ENCODE measurements around the gene AUTS2.

Gene AUTS2

GRCh38 chr7:69599955-69600709 is 1.9 kb downstream of the AUTS2 start:
- DNase-seq (ENCODE audit: low spot score): no peak

GRCh38 chr7:69600710-69601519 is 2.6 kb downstream of the AUTS2 start:
- DNase-seq (ENCODE audit: low spot score): no peak

- DNase-seq (ENCODE audit: low spot score): no peak
Measured at GRCh38 chr7:69602522-69602921, 4.2 kb downstream of the AUTS2 start.

GRCh38 chr7:69603351-69603750 is 5.1 kb downstream of the AUTS2 start:
- DNase-seq (ENCODE audit: low spot score): no peak

- peak; percentile 27 for DNase-seq (ENCODE audit: low spot score)
Measured at GRCh38 chr7:69603937-69604494, 5.7 kb downstream of the AUTS2 start.

- no peak for DNase-seq (ENCODE audit: low spot score)
Measured at GRCh38 chr7:69605070-69605469, 6.8 kb downstream of the AUTS2 start.

GRCh38 chr7:69605546-69605945 is 7.3 kb downstream of the AUTS2 start:
- DNase-seq (ENCODE audit: low spot score): no peak

GRCh38 chr7:69608049-69608448 is 9.8 kb downstream of the AUTS2 start:
- DNase-seq (ENCODE audit: low spot score): no peak

GRCh38 chr7:69608878-69609277 is 10.6 kb downstream of the AUTS2 start:
- DNase-seq (ENCODE audit: low spot score): no peak

- DNase-seq (ENCODE audit: low spot score): no peak
Measured at GRCh38 chr7:69609541-69610373, 11.5 kb downstream of the AUTS2 start.

- no peak for DNase-seq (ENCODE audit: low spot score)
Measured at GRCh38 chr7:69610374-69611084, 12.3 kb downstream of the AUTS2 start.

- no peak for DNase-seq (ENCODE audit: low spot score)
Measured at GRCh38 chr7:69612981-69613380, 14.7 kb downstream of the AUTS2 start.

- no peak for DNase-seq (ENCODE audit: low spot score)
Measured at GRCh38 chr7:69613846-69614245, 15.6 kb downstream of the AUTS2 start.

- no peak for DNase-seq (ENCODE audit: low spot score)
Measured at GRCh38 chr7:69615685-69616084, 17.4 kb downstream of the AUTS2 start.

- no peak for DNase-seq (ENCODE audit: low spot score)
Measured at GRCh38 chr7:69617364-69617763, 19.1 kb downstream of the AUTS2 start.

- no peak for DNase-seq (ENCODE audit: low spot score)
Measured at GRCh38 chr7:69619054-69619453, 20.8 kb downstream of the AUTS2 start.

- no peak for DNase-seq (ENCODE audit: low spot score)
Measured at GRCh38 chr7:69619635-69620034, 21.4 kb downstream of the AUTS2 start.

- DNase-seq (ENCODE audit: low spot score): no peak
Measured at GRCh38 chr7:69620063-69620462, 21.8 kb downstream of the AUTS2 start.

- no peak for DNase-seq (ENCODE audit: low spot score)
Measured at GRCh38 chr7:69620650-69621049, 22.4 kb downstream of the AUTS2 start.

GRCh38 chr7:69622014-69622835 is 23.9 kb downstream of the AUTS2 start:
- no peak for DNase-seq (ENCODE audit: low spot score)

GRCh38 chr7:69622960-69623359 is 24.7 kb downstream of the AUTS2 start:
- no peak for DNase-seq (ENCODE audit: low spot score)
